Liver (tissue), 9 donors: ENCODE measurements around the gene EML5. TPM values are rescaled to one million over a fixed set of nuclear protein-coding genes. Genes with fewer than 3 reads are reported as not detected.

ENCODE experiments used
- DNase-seq: peaks from one replicate; pipeline ENCODE4 v3.0.0-alpha.2; 2017; ENCODE audit warnings: low spot score
- H3K27ac ChIP-seq, 2 donors: one replicate each; pipeline ENCODE4 v1.7.0; 2013; ENCODE audit warnings: inconsistent platforms in 2 of 2, low read length in 2 of 2, control low read depth in 1 of 2, low read depth in 1 of 2, mild to moderate bottlenecking in 1 of 2
- H3K27me3 ChIP-seq, 4 donors: one replicate each; pipeline versions ENCODE4 v1.6.1 to v1.7.0; 2013; ENCODE audit warnings: low read length in 3 of 4, inconsistent platforms in 1 of 4, mild to moderate bottlenecking in 1 of 4, moderate library complexity in 1 of 4; ENCODE audit not compliant: control insufficient read depth in 4 of 4, insufficient read depth in 4 of 4
- H3K36me3 ChIP-seq, 4 donors: one replicate each; pipeline versions ENCODE4 v1.6.1 to v1.7.0; 2013; ENCODE audit warnings: low read length in 3 of 4, mild to moderate bottlenecking in 3 of 4, low read depth in 1 of 4, moderate library complexity in 1 of 4; ENCODE audit not compliant: control insufficient read depth in 4 of 4, insufficient read depth in 3 of 4
- H3K4me1 ChIP-seq, 4 donors: one replicate each; pipeline versions ENCODE4 v1.6.1 to v1.7.0; 2013; ENCODE audit warnings: low read length in 3 of 4, mild to moderate bottlenecking in 3 of 4, moderate library complexity in 1 of 4; ENCODE audit not compliant: control insufficient read depth in 4 of 4, insufficient read depth in 4 of 4
- H3K4me3 ChIP-seq, 3 donors: one replicate each; pipeline versions ENCODE4 v1.6.1 to v1.7.0; 2013; ENCODE audit warnings: low read length in 3 of 3, control low read depth in 1 of 3, low read depth in 1 of 3, mild to moderate bottlenecking in 1 of 3
- H3K9ac ChIP-seq, 2 donors: one replicate each; pipeline ENCODE4 v1.7.0; 2013; ENCODE audit warnings: low read length in 2 of 2, mild to moderate bottlenecking in 2 of 2, moderate library complexity in 2 of 2, control low read depth in 1 of 2, low read depth in 1 of 2
- H3K9me3 ChIP-seq, 4 donors: one replicate each; pipeline versions ENCODE4 v1.6.1 to v1.7.0; 2013; ENCODE audit warnings: low read length in 3 of 4; ENCODE audit not compliant: control insufficient read depth in 4 of 4
- EGR1 ChIP-seq, 2 donors: IDR thresholded peaks; 2 replicates each; pipeline ENCODE4 v1.6.1; 2016 to 2018; ENCODE audit warnings: antibody characterized with exemption in 2 of 2, low read depth in 2 of 2
- FOXA1 ChIP-seq: IDR thresholded peaks from 2 replicates; pipeline ENCODE4 v1.6.1; 2016; ENCODE audit warnings: antibody characterized with exemption
- GABPA ChIP-seq, 2 donors: IDR thresholded peaks in 1 of 2; conservative IDR thresholded peaks in 1 of 2; 2 replicates each; pipeline ENCODE4 v1.6.1; 2016; ENCODE audit warnings: antibody characterized with exemption in 2 of 2, mild to moderate bottlenecking in 1 of 2, moderate library complexity in 1 of 2
- HNF4A ChIP-seq, 2 donors: conservative IDR thresholded peaks; 2 replicates each; pipeline ENCODE4 v1.6.1; 2016; ENCODE audit warnings: antibody characterized with exemption in 2 of 2, mild to moderate bottlenecking in 2 of 2
- HNF4G ChIP-seq: IDR thresholded peaks from 2 replicates; pipeline ENCODE4 v1.6.1; 2016; ENCODE audit warnings: antibody characterized with exemption
- MAX ChIP-seq: IDR thresholded peaks from 2 replicates; pipeline ENCODE4 v1.6.1; 2016; ENCODE audit warnings: antibody characterized with exemption
- NR2F2 ChIP-seq: IDR thresholded peaks from 2 replicates; pipeline ENCODE4 v1.6.1; 2016; ENCODE audit warnings: antibody characterized with exemption
- RXRA ChIP-seq, 2 donors: IDR thresholded peaks; 2 replicates each; pipeline ENCODE4 v1.6.1; 2017 to 2018; ENCODE audit warnings: antibody characterized with exemption in 2 of 2, mild to moderate bottlenecking in 1 of 2
- SP1 ChIP-seq: IDR thresholded peaks from 2 replicates; pipeline ENCODE4 v1.6.1; 2018; ENCODE audit warnings: antibody characterized with exemption, mild to moderate bottlenecking
- TAF1 ChIP-seq: conservative IDR thresholded peaks from 2 replicates; pipeline ENCODE4 v1.6.1; 2016; ENCODE audit warnings: antibody characterized with exemption, mild to moderate bottlenecking
- YY1 ChIP-seq: IDR thresholded peaks from 2 replicates; pipeline ENCODE4 v1.6.1; 2016; ENCODE audit warnings: antibody characterized with exemption, mild to moderate bottlenecking
- WGBS: extraction: QIAGEN DNeasy Blood & Tissue Kit; methylation state at CpG from one replicate; pipeline ENCODE4 v1.1.7; 2013; 5-methylcytosine and 5-hydroxymethylcytosine counted together
- polyA plus RNA-seq, 2 donors: library from polyadenylated mRNA; stranded (reverse) in 1 of 2; unstranded in 1 of 2; fragments of 200-250 nt in 1 of 2; fragments of >200 nt in 1 of 2; fragmentation: Nextera tagmentation in 1 of 2; extraction: Ambion mirVana in 1 of 2; gene quantifications; one replicate each; pipeline versions ENCODE4 v1.2.1 to v1.2.3, GENCODE V29; 2013 to 2015
- total RNA-seq, 2 donors: library from RNA; depleted of rRNA; stranded (reverse); fragments of >200 nt; gene quantifications; one replicate each; pipeline ENCODE4 v1.2.3, GENCODE V29; 2014
- TF ChIP-seq, protein P1 (sequence below): IDR thresholded peaks from 2 replicates; pipeline ENCODE4 v1.6.1; 2016; ENCODE audit warnings: antibody characterized with exemption, mild to moderate bottlenecking
- TF ChIP-seq, protein P2 (sequence below): IDR thresholded peaks from 2 replicates; pipeline ENCODE4 v1.6.1; 2016; ENCODE audit warnings: antibody characterized with exemption
- donor health status: healthy.
- donor health status: healthy.
- donor health status: healthy.
- donor health status: healthy.
- donor health status: healthy.

EML5 gene
- total and polyA plus RNA-seq, 4 donors, result 0.09 to 3.8 (median 0.55) TPM

DNA sequence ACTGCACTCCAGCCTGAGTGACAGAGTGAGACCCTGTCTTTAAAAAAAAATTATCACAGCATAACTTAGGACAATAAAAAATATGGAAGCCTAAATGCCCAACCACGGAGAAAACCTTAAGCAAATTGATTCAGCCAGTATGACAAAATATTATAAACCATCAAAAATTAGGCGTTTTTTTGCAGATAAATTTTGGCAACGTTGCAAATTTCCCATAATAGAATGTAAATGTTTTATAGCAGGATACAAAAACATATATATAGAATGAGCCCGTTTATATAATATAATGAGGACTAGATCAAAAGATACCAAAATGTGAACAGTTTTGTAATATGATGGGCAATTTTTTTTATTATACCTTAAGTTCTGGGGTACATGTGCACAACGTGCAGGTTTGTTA, 6.8 kb upstream of the EML5 start (continued):
- TF ChIP-seq, protein P1, sequence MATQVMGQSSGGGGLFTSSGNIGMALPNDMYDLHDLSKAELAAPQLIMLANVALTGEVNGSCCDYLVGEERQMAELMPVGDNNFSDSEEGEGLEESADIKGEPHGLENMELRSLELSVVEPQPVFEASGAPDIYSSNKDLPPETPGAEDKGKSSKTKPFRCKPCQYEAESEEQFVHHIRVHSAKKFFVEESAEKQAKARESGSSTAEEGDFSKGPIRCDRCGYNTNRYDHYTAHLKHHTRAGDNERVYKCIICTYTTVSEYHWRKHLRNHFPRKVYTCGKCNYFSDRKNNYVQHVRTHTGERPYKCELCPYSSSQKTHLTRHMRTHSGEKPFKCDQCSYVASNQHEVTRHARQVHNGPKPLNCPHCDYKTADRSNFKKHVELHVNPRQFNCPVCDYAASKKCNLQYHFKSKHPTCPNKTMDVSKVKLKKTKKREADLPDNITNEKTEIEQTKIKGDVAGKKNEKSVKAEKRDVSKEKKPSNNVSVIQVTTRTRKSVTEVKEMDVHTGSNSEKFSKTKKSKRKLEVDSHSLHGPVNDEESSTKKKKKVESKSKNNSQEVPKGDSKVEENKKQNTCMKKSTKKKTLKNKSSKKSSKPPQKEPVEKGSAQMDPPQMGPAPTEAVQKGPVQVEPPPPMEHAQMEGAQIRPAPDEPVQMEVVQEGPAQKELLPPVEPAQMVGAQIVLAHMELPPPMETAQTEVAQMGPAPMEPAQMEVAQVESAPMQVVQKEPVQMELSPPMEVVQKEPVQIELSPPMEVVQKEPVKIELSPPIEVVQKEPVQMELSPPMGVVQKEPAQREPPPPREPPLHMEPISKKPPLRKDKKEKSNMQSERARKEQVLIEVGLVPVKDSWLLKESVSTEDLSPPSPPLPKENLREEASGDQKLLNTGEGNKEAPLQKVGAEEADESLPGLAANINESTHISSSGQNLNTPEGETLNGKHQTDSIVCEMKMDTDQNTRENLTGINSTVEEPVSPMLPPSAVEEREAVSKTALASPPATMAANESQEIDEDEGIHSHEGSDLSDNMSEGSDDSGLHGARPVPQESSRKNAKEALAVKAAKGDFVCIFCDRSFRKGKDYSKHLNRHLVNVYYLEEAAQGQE, result no peak
- TF ChIP-seq NR2F2 (no peak), YY1 (no peak)

DNA sequence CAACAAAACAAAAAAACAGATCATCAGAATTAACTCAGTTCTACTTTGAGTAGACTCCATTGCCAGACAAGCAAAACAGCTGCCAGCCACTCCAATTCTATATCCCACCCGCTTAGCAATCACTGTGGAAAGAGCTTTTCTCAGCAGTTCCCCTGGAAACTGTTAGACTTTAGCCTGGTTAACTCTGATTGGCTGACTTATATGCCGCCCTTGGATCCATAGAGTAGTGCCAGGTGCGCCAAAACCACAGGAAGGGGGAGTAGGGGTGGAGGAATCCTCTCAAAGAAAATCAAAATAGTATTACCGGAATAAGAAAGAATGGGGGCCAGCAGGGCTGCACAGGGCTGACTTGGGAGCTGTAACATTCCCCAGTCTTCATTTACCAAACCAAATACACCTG, 5.4 kb upstream of the EML5 start:
- DNase-seq, result no peak
- H3K9me3 ChIP-seq, result no peaks in the 10 kb centered on the region
- H3K9ac ChIP-seq, result no peak overlapping the region
- H3K27ac ChIP-seq, result no peak overlapping the region
- 51% methylated on average over 4 of the region's 4 CpGs for WGBS
- H3K36me3 ChIP-seq, result no peaks in the 10 kb centered on the region
- TF ChIP-seq NR2F2, result no peak
- no peak for TF ChIP-seq RXRA (IDR thresholded peaks at IDR 0.05)
- no peak for TF ChIP-seq EGR1 (IDR thresholded peaks at IDR 0.05; ENCODE audit: low read depth in 2 of 2)
- TF ChIP-seq FOXA1, result no peak
- TF ChIP-seq GABPA (IDR thresholded peaks at IDR 0.05 in 1 of 2, conservative IDR thresholded peaks at IDR 0.05 in 1 of 2), result no peak
- H3K27me3 ChIP-seq, result no peaks in the 10 kb centered on the region
- peaks cover 0 to 1% (median under 1%) of the 10 kb centered on the region in 4 donors for H3K4me1 ChIP-seq
- H3K4me3 ChIP-seq, result no peak overlapping the region

GRCh38 chr14:88793259-88793625, 489 bp upstream of the EML5 start:
- Histone ChIP-seq H3K4me3 (peak overlapping the region; percentile 65 to 82 (median 74)), H3K4me1 (peaks cover 4 to 9% (median 6%) of the 10 kb centered on the region in 4 donors), H3K36me3 (no peaks in the 10 kb centered on the region), H3K9ac (no peak overlapping the region), H3K27ac (no peak overlapping the region), H3K27me3 (no peaks in the 10 kb centered on the region), H3K9me3 (no peaks in the 10 kb centered on the region)
- DNase-seq, result no peak
- TF ChIP-seq MAX, result no peak
- no peak for TF ChIP-seq HNF4A (conservative IDR thresholded peaks at IDR 0.05)
- no peak for TF ChIP-seq TAF1
- TF ChIP-seq RXRA (IDR thresholded peaks at IDR 0.05), result no peak
- 60% methylated on average over 13 of the region's 13 CpGs for WGBS

DNA sequence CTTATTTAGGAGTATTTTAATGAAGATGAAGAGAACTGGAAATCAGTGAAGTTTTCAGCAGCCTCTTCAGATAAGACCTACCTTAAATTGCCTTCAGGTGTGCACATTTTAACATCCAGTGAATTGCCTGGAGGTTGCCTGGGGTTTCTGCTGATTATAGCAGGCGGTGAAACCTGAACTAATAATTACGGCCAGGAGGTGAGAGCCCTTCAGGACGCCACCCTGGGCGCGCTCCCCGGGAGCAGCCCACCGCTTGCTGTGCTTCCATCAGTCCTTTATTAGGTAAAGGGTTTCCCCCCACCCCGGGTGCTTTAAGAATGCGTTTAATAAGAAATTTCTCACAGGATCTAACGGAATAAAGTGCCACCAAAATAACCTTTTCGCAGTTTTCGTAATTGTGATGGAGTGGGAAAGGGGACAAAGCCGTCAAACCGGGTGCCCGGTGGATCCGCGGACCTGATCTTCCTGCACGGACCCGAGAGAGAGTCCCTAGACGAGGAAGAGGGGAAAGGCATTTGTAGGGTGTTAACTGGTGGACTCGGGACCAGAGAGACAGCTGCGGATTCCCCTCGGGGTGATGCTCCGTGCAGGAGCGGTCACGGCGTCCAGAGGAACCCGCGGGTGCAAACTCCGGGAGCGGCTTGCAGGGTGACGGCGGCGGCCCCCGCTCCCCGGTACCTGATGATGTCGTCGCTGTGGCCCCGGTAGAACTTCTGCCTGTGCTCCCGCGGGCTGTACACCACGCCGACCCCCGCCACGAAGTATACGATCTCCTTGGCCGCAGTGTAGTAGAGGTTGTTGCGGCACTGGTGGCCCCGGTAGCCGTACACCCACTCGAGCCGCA, 902 bp downstream of the EML5 start:
- Histone ChIP-seq H3K4me1 (peaks cover 4 to 9% (median 6%) of the 10 kb centered on the region in 4 donors), H3K9ac (peak overlapping the region in 1 of 2 donors; percentile 14), H3K4me3 (peak overlapping the region; percentile 42 to 82 (median 65)), H3K27ac (no peak overlapping the region), H3K9me3 (no peaks in the 10 kb centered on the region), H3K27me3 (no peaks in the 10 kb centered on the region), H3K36me3 (no peaks in the 10 kb centered on the region)
- 5% methylated on average over 52 of the region's 52 CpGs for whole genome bisulfite sequencing
- DNase-seq, result peak; percentile 43
- TF ChIP-seq MAX (no peak), EGR1 (IDR thresholded peaks at IDR 0.05; ENCODE audit: low read depth in 2 of 2) (no peak), SP1 (no peak), GABPA (IDR thresholded peaks at IDR 0.05 in 1 of 2, conservative IDR thresholded peaks at IDR 0.05 in 1 of 2) (no peak), RXRA (IDR thresholded peaks at IDR 0.05) (no peak), HNF4G (no peak), TAF1 (no peak)
- TF ChIP-seq, protein P2, sequence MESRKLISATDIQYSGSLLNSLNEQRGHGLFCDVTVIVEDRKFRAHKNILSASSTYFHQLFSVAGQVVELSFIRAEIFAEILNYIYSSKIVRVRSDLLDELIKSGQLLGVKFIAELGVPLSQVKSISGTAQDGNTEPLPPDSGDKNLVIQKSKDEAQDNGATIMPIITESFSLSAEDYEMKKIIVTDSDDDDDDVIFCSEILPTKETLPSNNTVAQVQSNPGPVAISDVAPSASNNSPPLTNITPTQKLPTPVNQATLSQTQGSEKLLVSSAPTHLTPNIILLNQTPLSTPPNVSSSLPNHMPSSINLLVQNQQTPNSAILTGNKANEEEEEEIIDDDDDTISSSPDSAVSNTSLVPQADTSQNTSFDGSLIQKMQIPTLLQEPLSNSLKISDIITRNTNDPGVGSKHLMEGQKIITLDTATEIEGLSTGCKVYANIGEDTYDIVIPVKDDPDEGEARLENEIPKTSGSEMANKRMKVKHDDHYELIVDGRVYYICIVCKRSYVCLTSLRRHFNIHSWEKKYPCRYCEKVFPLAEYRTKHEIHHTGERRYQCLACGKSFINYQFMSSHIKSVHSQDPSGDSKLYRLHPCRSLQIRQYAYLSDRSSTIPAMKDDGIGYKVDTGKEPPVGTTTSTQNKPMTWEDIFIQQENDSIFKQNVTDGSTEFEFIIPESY, result no peak
- TF ChIP-seq, protein P1, result no peak
